H1 (cell line): ENCODE results near the gene LAMTOR4. TPM values are rescaled to one million over a fixed set of nuclear protein-coding genes. Genes with fewer than 3 reads are reported as not detected.
A peak's percentile ranks its signal among the peaks of the same experiment; 100 is the strongest.

Source experiments
- CTCF ChIA-PET: fragments of 300-600 bp; sonication (Branson Sonifier 250); formaldehyde crosslinking; loops from one replicate; lab custom pipeline; 2021; ENCODE audit not compliant: partially characterized antibody; lab: Charles Lee
- POLR2A ChIA-PET: fragments of 300-600 bp; sonication (Branson Sonifier 250); formaldehyde crosslinking; loops from one replicate; lab custom pipeline; 2021; ENCODE audit warnings: inconsistent platforms; ENCODE audit not compliant: partially characterized antibody; lab: Charles Lee
- DNase-seq, 2 experiments: peaks; one replicate each; pipeline versions ENCODE4 v3.0.0 to v3.0.0-alpha.2; 2010 to 2022; ENCODE audit warnings: low spot score in 2 of 2, low read depth in 1 of 2, mixed read lengths in 1 of 2
- FAIRE-seq: peaks from 2 replicates; lab custom pipeline; 2011; peaks lifted over from hg19 to GRCh38; lab: Jason Lieb, UNC
- H2AFZ ChIP-seq: 2 replicates; pipeline ENCODE4 v1.8.1; 2012; ENCODE audit warnings: low read length, inconsistent platforms
- H2AK5ac ChIP-seq: 2 replicates; pipeline ENCODE4 v1.6.1; 2013; ENCODE audit warnings: low read depth, low read length
- H2BK120ac ChIP-seq: replicated peaks from 2 replicates; pipeline ENCODE3; 2013; ENCODE audit warnings: low read depth, low read length, inconsistent platforms
- H2BK12ac ChIP-seq: 2 replicates; pipeline ENCODE4 v1.6.1; 2013; ENCODE audit warnings: low read depth, low read length
- H2BK15ac ChIP-seq: 2 replicates; pipeline ENCODE4 v1.6.1; 2013; ENCODE audit warnings: low read length
- H2BK20ac ChIP-seq: 2 replicates; pipeline ENCODE4 v1.6.1; 2013; ENCODE audit warnings: low read length
- H2BK5ac ChIP-seq: 2 replicates; pipeline ENCODE4 v1.6.1; 2013; ENCODE audit warnings: low read depth, low read length
- H3K14ac ChIP-seq: 2 replicates; pipeline ENCODE4 v1.6.1; 2013; ENCODE audit warnings: inconsistent platforms; ENCODE audit not compliant: insufficient read length
- H3K18ac ChIP-seq: 2 replicates; pipeline ENCODE4 v1.6.1; 2013; ENCODE audit warnings: low read length; ENCODE audit errors: extremely low read depth
- H3K23ac ChIP-seq: 2 replicates; pipeline ENCODE4 v1.6.1; 2013; ENCODE audit warnings: inconsistent platforms; ENCODE audit not compliant: insufficient read length
- H3K23me2 ChIP-seq: 2 replicates; pipeline ENCODE4 v1.6.1; 2013; ENCODE audit warnings: low read depth, low read length
- H3K27ac ChIP-seq: 2 replicates; pipeline ENCODE4 v1.6.1; 2011; ENCODE audit warnings: low read depth, low read length, inconsistent platforms
- H3K27me3 ChIP-seq, 4 experiments: replicated peaks in 1 of 4; 1 replicate in 1 of 4; 2 replicates in 3 of 4; pipeline versions ENCODE4 v1.6.1 to v1.8.1; 2011 to 2013; ENCODE audit warnings: low read length in 3 of 4, mild to moderate bottlenecking in 3 of 4, inconsistent platforms in 2 of 4, mixed read lengths in 2 of 4, moderate library complexity in 1 of 4; ENCODE audit not compliant: control insufficient read depth in 3 of 4, insufficient read depth in 3 of 4; ENCODE audit errors: extremely low read depth in 1 of 4
- H3K36me3 ChIP-seq, 4 experiments: 2 replicates each; pipeline versions ENCODE4 v1.6.1 to v1.8.1; 2011 to 2013; ENCODE audit warnings: mild to moderate bottlenecking in 4 of 4, low read length in 3 of 4, moderate library complexity in 2 of 4, control low read depth in 1 of 4, inconsistent platforms in 1 of 4; ENCODE audit not compliant: insufficient read depth in 4 of 4, control insufficient read depth in 2 of 4
- H3K4ac ChIP-seq: replicated peaks from 2 replicates; pipeline ENCODE3; 2013; ENCODE audit warnings: low read length, low read depth, mixed read lengths, inconsistent platforms; ENCODE audit not compliant: insufficient read length
- H3K4me1 ChIP-seq, 4 experiments: replicated peaks in 1 of 4; 1 replicate in 1 of 4; 2 replicates in 3 of 4; pipeline versions ENCODE4 v1.6.1 to v1.8.1; 2011 to 2013; ENCODE audit warnings: low read length in 3 of 4, inconsistent platforms in 2 of 4, mixed read lengths in 1 of 4; ENCODE audit not compliant: insufficient read depth in 4 of 4, control insufficient read depth in 3 of 4
- H3K4me2 ChIP-seq, 2 experiments: 2 replicates each; pipeline versions ENCODE4 v1.6.1 to v1.8.1; 2011 to 2013; ENCODE audit warnings: low read depth in 2 of 2, low read length in 2 of 2, control low read depth in 1 of 2, inconsistent platforms in 1 of 2, mild to moderate bottlenecking in 1 of 2; ENCODE audit not compliant: insufficient read depth in 1 of 2
- H3K4me3 ChIP-seq, 4 experiments: fragments of 200-600, 300-600 bp in 1 of 4; sonication (generic), shearing (Covaris generic), sonication (Bioruptor Twin) in 1 of 4; 2 replicates each; pipeline versions ENCODE4 v1.5.1 to v1.8.1; 2011 to 2016; ENCODE audit warnings: low read length in 4 of 4, low read depth in 3 of 4, control low read depth in 2 of 4, inconsistent platforms in 2 of 4, mild to moderate bottlenecking in 2 of 4, mixed read lengths in 1 of 4, moderate library complexity in 1 of 4; ENCODE audit not compliant: insufficient read depth in 2 of 4; ENCODE audit errors: extremely low read depth in 1 of 4
- H3K56ac ChIP-seq: replicated peaks from 2 replicates; pipeline ENCODE3; 2013; ENCODE audit warnings: low read depth, mild to moderate bottlenecking, mixed read lengths, low read length, inconsistent platforms; ENCODE audit not compliant: insufficient read length
- H3K79me1 ChIP-seq: 2 replicates; pipeline ENCODE4 v1.6.1; 2013; ENCODE audit warnings: low read depth, low read length, control low read depth
- H3K79me2 ChIP-seq, 2 experiments: 2 replicates each; pipeline versions ENCODE4 v1.6.1 to v1.8.1; 2012 to 2013; ENCODE audit warnings: low read length in 2 of 2, mild to moderate bottlenecking in 2 of 2, inconsistent platforms in 1 of 2; ENCODE audit not compliant: insufficient read depth in 2 of 2, control insufficient read depth in 1 of 2
- H3K9ac ChIP-seq, 4 experiments: replicated peaks in 1 of 4; 1 replicate in 1 of 4; 2 replicates in 3 of 4; pipeline versions ENCODE4 v1.6.1 to v1.8.1; 2011 to 2013; ENCODE audit warnings: low read depth in 3 of 4, low read length in 3 of 4, control low read depth in 2 of 4, mild to moderate bottlenecking in 2 of 4, moderate library complexity in 2 of 4, inconsistent platforms in 1 of 4; ENCODE audit errors: extremely low read depth in 1 of 4
- H3K9me3 ChIP-seq, 2 experiments: 2 replicates each; pipeline versions ENCODE4 v1.6.1 to v1.8.1; 2012 to 2013; ENCODE audit warnings: mild to moderate bottlenecking in 2 of 2, moderate library complexity in 2 of 2, control low read depth in 1 of 2, inconsistent platforms in 1 of 2, low read depth in 1 of 2, low read length in 1 of 2, mixed read lengths in 1 of 2; ENCODE audit not compliant: insufficient read depth in 2 of 2
- H4K20me1 ChIP-seq, 2 experiments: replicated peaks in 1 of 2; 2 replicates each; pipeline versions ENCODE3 to v1.8.1; 2011 to 2013; ENCODE audit warnings: inconsistent platforms in 2 of 2, low read length in 2 of 2, mild to moderate bottlenecking in 1 of 2; ENCODE audit not compliant: insufficient read depth in 2 of 2, control insufficient read depth in 1 of 2
- H4K5ac ChIP-seq: 2 replicates; pipeline ENCODE4 v1.6.1; 2013; ENCODE audit warnings: low read length, low read depth, mixed read lengths, inconsistent platforms; ENCODE audit not compliant: insufficient read length
- H4K8ac ChIP-seq: 2 replicates; pipeline ENCODE4 v1.8.0; 2013; ENCODE audit warnings: mild to moderate bottlenecking, moderate library complexity, low read length, inconsistent platforms; ENCODE audit not compliant: insufficient read depth; ENCODE audit errors: extremely low read depth
- H4K91ac ChIP-seq: replicated peaks from 2 replicates; pipeline ENCODE3; 2013; ENCODE audit warnings: low read length, mixed read lengths, inconsistent platforms; ENCODE audit not compliant: insufficient read length
- CBX5 ChIP-seq: fragments of 300-800, 300-1000 bp; sonication (generic); IDR thresholded peaks from 2 replicates; pipeline ENCODE4 v1.7.1; 2016; ENCODE audit warnings: antibody characterized with exemption, low read length, low read depth
- CBX8 ChIP-seq: fragments of 300-800, 300-1000 bp; sonication (generic); IDR thresholded peaks from 2 replicates; pipeline ENCODE4 v1.7.1; 2016; ENCODE audit warnings: low read depth, low read length, borderline replicate concordance
- NANOG ChIP-seq: IDR thresholded peaks from 2 replicates; pipeline ENCODE4 v1.6.1; 2011; ENCODE audit warnings: low read length, low read depth, mild to moderate bottlenecking, inconsistent platforms; ENCODE audit not compliant: insufficient read depth, poor library complexity, severe bottlenecking
- POLR2A ChIP-seq, 2 experiments: IDR thresholded peaks; 1 replicate in 1 of 2; 2 replicates in 1 of 2; pipeline ENCODE4 v1.6.1; 2011; ENCODE audit warnings: low read depth in 2 of 2, low read length in 2 of 2, mild to moderate bottlenecking in 2 of 2; ENCODE audit errors: control extremely low read depth in 1 of 2
- POLR2AphosphoS5 ChIP-seq: IDR thresholded peaks from 2 replicates; pipeline ENCODE4 v1.6.1; 2011; ENCODE audit warnings: low read depth, low read length
- RXRA ChIP-seq: IDR thresholded peaks from 2 replicates; pipeline ENCODE4 v1.6.1; 2011; ENCODE audit warnings: low read depth, mild to moderate bottlenecking, low read length, moderate library complexity; ENCODE audit not compliant: insufficient read depth
- SAP30 ChIP-seq: fragments of 300-600 bp; sonication (generic); IDR thresholded peaks from 2 replicates; pipeline ENCODE4 v1.7.1; 2012; ENCODE audit warnings: low read length, moderate library complexity, mild to moderate bottlenecking, inconsistent platforms; ENCODE audit not compliant: insufficient read depth, insufficient replicate concordance
- SIN3A ChIP-seq, 2 experiments: IDR thresholded peaks in 1 of 2; conservative IDR thresholded peaks in 1 of 2; 2 replicates each; pipeline ENCODE4 v1.6.1; 2011 to 2012; ENCODE audit warnings: low read length in 2 of 2, improper control_type of control experiment in 1 of 2, low read depth in 1 of 2, mild to moderate bottlenecking in 1 of 2
- TBP ChIP-seq: IDR thresholded peaks from 2 replicates; pipeline ENCODE4 v1.6.1; 2011; ENCODE audit warnings: low read depth, low read length, improper control_type of control experiment
- TEAD4 ChIP-seq: IDR thresholded peaks from 2 replicates; pipeline ENCODE4 v1.6.1; 2012; ENCODE audit warnings: low read depth, low read length, inconsistent platforms, mixed read lengths
- WGBS, 2 experiments: shearing (Covaris generic) in 1 of 2; methylation state at CpG; one replicate each; pipeline versions ENCODE4 v1.1.6 to v1.1.7; 2013 to 2015; ENCODE audit warnings: low lambda C conversion rate in 2 of 2, mixed read lengths in 2 of 2, inconsistent platforms in 1 of 2, low coverage in 1 of 2, missing lambda C conversion rate in 1 of 2; ENCODE audit not compliant: insufficient replicate concordance in 2 of 2, insufficient coverage in 1 of 2, insufficient read length in 1 of 2; ENCODE audit errors: extremely low coverage in 1 of 2, missing lambda C conversion rate in 1 of 2; 5-methylcytosine and 5-hydroxymethylcytosine counted together
- polyA plus RNA-seq, 7 experiments: library from polyadenylated mRNA; depleted of rRNA in 3 of 7; stranded (reverse) in 5 of 7; unstranded in 2 of 7; fragments of >200 nt in 5 of 7; fragments of 200-250 nt in 2 of 7; gene quantifications; 1 replicate in 5 of 7; 2 replicates in 1 of 7; 4 replicates in 1 of 7; pipeline versions ENCODE4 v1.2.1 to v1.2.3, GENCODE V29; 2011 to 2013; ENCODE audit warnings: missing spikeins in 2 of 7, mixed read lengths in 2 of 7
- total RNA-seq: library from RNA; stranded (reverse); fragmentation: NEBNext Ultra II Directional; extraction: Animal tissue kit (Norgen Biotek cat#: 25700); gene quantifications from 2 replicates; pipeline ENCODE4 v1.2.1, GENCODE V29; 2021
- TF ChIP-seq, protein P1 (sequence below): IDR thresholded peaks from 2 replicates; pipeline ENCODE4 v1.6.1; 2011; ENCODE audit warnings: low read length, improper control_type of control experiment

Gene LAMTOR4
- total and polyA plus RNA-seq, 2 of the 8 experiments (the other 6 are each of a cell fraction or from before 2014, with no cell fraction given), result 153 to 622 TPM

DNA sequence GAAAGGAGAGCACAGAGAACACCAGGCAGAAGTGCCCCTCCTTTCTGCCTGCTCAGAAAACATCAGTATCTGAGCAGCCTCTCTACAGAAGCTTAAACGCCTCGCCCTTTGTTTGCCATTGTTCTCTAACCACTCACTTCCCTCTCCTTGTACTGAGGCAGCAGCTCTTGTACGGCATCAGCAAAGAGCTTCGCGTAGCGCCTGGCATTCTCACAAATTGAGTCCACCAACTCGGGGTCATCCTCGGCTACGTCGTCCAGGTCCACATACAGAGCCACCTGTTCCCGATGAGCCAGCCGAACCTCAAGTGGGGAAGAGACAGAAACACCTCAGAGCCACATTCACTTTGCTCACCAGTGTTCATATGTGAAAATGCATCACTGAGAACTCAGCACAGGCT lies 49.3 kb upstream of the LAMTOR4 start:
- Histone ChIP-seq H3K27me3 (no peaks in the 10 kb centered on the region), H3K4me1 (peaks cover 0 to 8% (median 3%) of the 10 kb centered on the region in 4 experiments; a peak in 3 of 7 replicates), H4K8ac (peak overlapping the region; percentile 74; the same call in 1 of the 2 replicates), H3K23ac (no peak overlapping the region), H2AFZ (no peak overlapping the region), H2BK5ac (no peak overlapping the region; the same call in 1 of the 2 replicates), H3K23me2 (no peaks in the 10 kb centered on the region; the same call in 1 of the 2 replicates), H3K4me2 (peak overlapping the region; percentile 56 to 77), H3K79me2 (peaks cover 9 to 56% of the 10 kb centered on the region in 2 experiments), H3K4ac (no peak overlapping the region), H3K18ac (no peak overlapping the region), H3K9me3 (no peaks in the 10 kb centered on the region), H3K4me3 (peak overlapping the region; percentile 76 to 97 (median 84); a peak in 7 of 8 replicates), H4K20me1 (peaks cover 11 to 22% of the 10 kb centered on the region in 2 experiments), H3K56ac (no peak overlapping the region), H2BK120ac (no peak overlapping the region), H2BK15ac (no peak overlapping the region), H3K27ac (peak overlapping the region; percentile 98; the same call in 1 of the 2 replicates), H3K36me3 (peaks cover 50 to 58% (median 52%) of the 10 kb centered on the region in 4 experiments), H4K5ac (no peak overlapping the region), H3K9ac (peak overlapping the region; percentile 71 to 100 (median 99)), H4K91ac (no peak overlapping the region), H2AK5ac (no peak overlapping the region; the same call in 1 of the 2 replicates), H2BK20ac (no peak overlapping the region), H3K14ac (no peak overlapping the region), H3K79me1 (peaks cover 12% of the 10 kb centered on the region), H2BK12ac (no peak overlapping the region)
- FAIRE-seq (no peak), DNase-seq (no peak)
- WGBS, 2 experiments, result 94% methylated on average over 12 of the region's 12 CpGs; no CpG with 5 or more reads in 1 of the 2 experiments
- ChIA-PET CTCF (interaction anchor here (0.6 to 5.9 kb wide), 3 partner anchors 14 to 538 kb away, joined by 3 to 55 read pairs (median 3); no protein-coding TSS in a partner anchor), POLR2A (interaction anchor here (1.0 to 20.0 kb wide), 10 partner anchors 11 to 109 kb away, joined by 3 to 722 read pairs (median 8); partner anchors contain the start of genes CNPY4, COPS6, GPC2 and MBLAC1)
- TF ChIP-seq TBP (no peak), POLR2A (IDR thresholded peaks at IDR 0.05; ENCODE audit: control extremely low read depth in 1 of 2, low read depth in 2 of 2, low read length in 2 of 2) (peak in 1 of 2 experiments; percentile 65; a peak in 1 of 3 replicates), SAP30 (no peak), CBX5 (no peak), RXRA (no peak), TEAD4 (no peak), POLR2AphosphoS5 (peak; percentile 80), NANOG (no peak), CBX8 (no peak), SIN3A (conservative IDR thresholded peaks at IDR 0.05 in 1 of 2, IDR thresholded peaks at IDR 0.05 in 1 of 2; ENCODE audit: low read depth in 1 of 2, low read length in 2 of 2) (no peak)
- TF ChIP-seq, protein P1, sequence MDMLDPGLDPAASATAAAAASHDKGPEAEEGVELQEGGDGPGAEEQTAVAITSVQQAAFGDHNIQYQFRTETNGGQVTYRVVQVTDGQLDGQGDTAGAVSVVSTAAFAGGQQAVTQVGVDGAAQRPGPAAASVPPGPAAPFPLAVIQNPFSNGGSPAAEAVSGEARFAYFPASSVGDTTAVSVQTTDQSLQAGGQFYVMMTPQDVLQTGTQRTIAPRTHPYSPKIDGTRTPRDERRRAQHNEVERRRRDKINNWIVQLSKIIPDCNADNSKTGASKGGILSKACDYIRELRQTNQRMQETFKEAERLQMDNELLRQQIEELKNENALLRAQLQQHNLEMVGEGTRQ, result no peak
